Stomach (tissue), 9 donors: Measurements from ENCODE around the gene LRRC7. TPM values are rescaled to one million over a fixed set of nuclear protein-coding genes. Genes with fewer than 3 reads are reported as not detected.
A peak's percentile ranks its signal among the peaks of the same experiment; 100 is the strongest.

Experiments used
- DNase-seq, 2 donors: peaks; one replicate each; pipeline versions ENCODE4 v3.0.0 to v3.0.0-alpha.2; 2013 to 2019
- H3K27ac ChIP-seq, 5 donors: fragments of 200-600 bp in 4 of 5; sonication (generic) in 4 of 5; one replicate each; pipeline ENCODE4 v1.5.1; 2013 to 2019; ENCODE audit warnings: mild to moderate bottlenecking in 1 of 5, moderate library complexity in 1 of 5
- H3K27me3 ChIP-seq, 3 donors: fragments of 200-600 bp; sonication (generic); one replicate each; pipeline ENCODE4 v1.5.1; 2017 to 2019; ENCODE audit warnings: mixed run types in 1 of 3
- H3K36me3 ChIP-seq, 4 donors: fragments of 200-600 bp; sonication (generic); 1 replicate in 3 of 4; 2 replicates in 1 of 4; pipeline ENCODE4 v1.5.1; 2016 to 2019
- H3K4me1 ChIP-seq, 4 donors: fragments of 200-600 bp; sonication (generic); one replicate each; pipeline ENCODE4 v1.5.1; 2016 to 2019
- H3K4me3 ChIP-seq, 4 donors: fragments of 200-600 bp; sonication (generic) in 3 of 4; one replicate each; pipeline ENCODE4 v1.5.1; 2016 to 2019; ENCODE audit warnings: mild to moderate bottlenecking in 1 of 4
- H3K9me3 ChIP-seq, 4 donors: fragments of 200-600 bp; sonication (generic); one replicate each; pipeline ENCODE4 v1.5.1; 2016 to 2019
- EP300 ChIP-seq: sonication (generic); formaldehyde crosslinking; IDR thresholded peaks from one replicate; pipeline ENCODE4 v1.6.1; 2017; ENCODE audit warnings: antibody characterized with exemption
- POLR2A ChIP-seq, 4 donors: fragments of 450-650 bp; IDR thresholded peaks; one replicate each; pipeline ENCODE4 v1.6.1; 2016; ENCODE audit warnings: antibody characterized with exemption in 4 of 4, control low read depth in 2 of 4, mild to moderate bottlenecking in 1 of 4, moderate library complexity in 1 of 4
- POLR2AphosphoS5 ChIP-seq, 3 donors: sonication (generic); formaldehyde crosslinking; IDR thresholded peaks; one replicate each; pipeline ENCODE4 v1.6.1; 2016; ENCODE audit warnings: antibody characterized with exemption in 3 of 3
- WGBS, 5 donors: extraction: QIAGEN DNeasy Blood & Tissue Kit in 3 of 5; methylation state at CpG; one replicate each; pipeline versions ENCODE4 v1.1.5 to v1.1.7; 2013 to 2018; 5-methylcytosine and 5-hydroxymethylcytosine counted together
- intact Hi-C: fragments of 100-400 bp; cut with DNase I; formaldehyde crosslinking; loops from one replicate; pipeline ENCODE4 v1.15.1; 2023; ENCODE audit warnings: low total_unique reads
- polyA plus RNA-seq, 3 donors: library from polyadenylated mRNA; stranded (reverse); fragments of 200-250 nt; gene quantifications; one replicate each; pipeline ENCODE4 v1.2.3, GENCODE V29; 2013
- total RNA-seq, 5 donors: library from RNA; depleted of rRNA; stranded (reverse); fragments of >200 nt; gene quantifications; one replicate each; pipeline versions ENCODE4 v1.1.0 to v1.2.3, GENCODE V29; 2014 to 2016
- TF ChIP-seq, protein P1 (sequence below), 7 experiments: fragments of 450-650 bp in 4 of 7; fragments of 200-600 bp in 3 of 7; sonication (generic) in 3 of 7; IDR thresholded peaks; one replicate each; pipeline ENCODE4 v1.5.1; 2016 to 2019; ENCODE audit warnings: antibody characterized with exemption in 7 of 7, control low read depth in 2 of 7, mild to moderate bottlenecking in 1 of 7
- donor health status: healthy with polysubstance abuse.
- donor health status: Bipolar disorder and iron deficiency.
- donor health status: healthy.

The LRRC7 gene
- total and polyA plus RNA-seq, 8 donors, result 0.06 to 22.4 (median 0.31) TPM; not detected in 1

DNA sequence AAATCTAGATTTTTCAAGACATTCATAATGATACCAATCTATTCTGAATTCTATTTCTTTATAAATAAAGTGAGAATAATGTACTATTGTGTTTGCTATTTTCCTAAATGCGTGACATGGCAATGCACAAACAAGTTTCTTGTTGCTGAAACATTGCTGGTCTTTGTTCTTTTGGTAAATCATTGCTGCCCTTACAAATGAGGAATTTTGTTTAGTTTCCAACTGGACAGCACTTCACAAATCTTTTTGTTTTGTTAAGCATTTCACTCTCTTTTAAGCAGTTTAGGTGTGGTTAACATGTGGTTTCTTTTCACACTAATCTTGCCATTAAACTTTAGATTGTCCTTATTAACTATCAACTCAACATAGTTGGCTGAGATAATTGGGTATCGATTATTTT lies 94.6 kb downstream of the LRRC7 start:
- Histone ChIP-seq H3K27ac (no peak overlapping the region), H3K36me3 (no peaks in the 10 kb centered on the region), H3K4me3 (no peak overlapping the region), H3K9me3 (peaks cover 0 to 12% (median 0%) of the 10 kb centered on the region in 4 donors), H3K27me3 (no peaks in the 10 kb centered on the region), H3K4me1 (no peaks in the 10 kb centered on the region)
- DNase-seq, result no peak
- TF ChIP-seq POLR2AphosphoS5 (IDR thresholded peaks at IDR 0.05), result no peak
- TF ChIP-seq EP300, result no peak
- TF ChIP-seq POLR2A (IDR thresholded peaks at IDR 0.05), result no peak
- TF ChIP-seq, protein P1, sequence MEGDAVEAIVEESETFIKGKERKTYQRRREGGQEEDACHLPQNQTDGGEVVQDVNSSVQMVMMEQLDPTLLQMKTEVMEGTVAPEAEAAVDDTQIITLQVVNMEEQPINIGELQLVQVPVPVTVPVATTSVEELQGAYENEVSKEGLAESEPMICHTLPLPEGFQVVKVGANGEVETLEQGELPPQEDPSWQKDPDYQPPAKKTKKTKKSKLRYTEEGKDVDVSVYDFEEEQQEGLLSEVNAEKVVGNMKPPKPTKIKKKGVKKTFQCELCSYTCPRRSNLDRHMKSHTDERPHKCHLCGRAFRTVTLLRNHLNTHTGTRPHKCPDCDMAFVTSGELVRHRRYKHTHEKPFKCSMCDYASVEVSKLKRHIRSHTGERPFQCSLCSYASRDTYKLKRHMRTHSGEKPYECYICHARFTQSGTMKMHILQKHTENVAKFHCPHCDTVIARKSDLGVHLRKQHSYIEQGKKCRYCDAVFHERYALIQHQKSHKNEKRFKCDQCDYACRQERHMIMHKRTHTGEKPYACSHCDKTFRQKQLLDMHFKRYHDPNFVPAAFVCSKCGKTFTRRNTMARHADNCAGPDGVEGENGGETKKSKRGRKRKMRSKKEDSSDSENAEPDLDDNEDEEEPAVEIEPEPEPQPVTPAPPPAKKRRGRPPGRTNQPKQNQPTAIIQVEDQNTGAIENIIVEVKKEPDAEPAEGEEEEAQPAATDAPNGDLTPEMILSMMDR (IDR thresholded peaks at IDR 0.05), result no peak
- intact Hi-C loops, result no loop called here
- 73 to 82% (median 75%) methylated on average over 2 of the region's 2 CpGs for WGBS, 5 donors

DNA sequence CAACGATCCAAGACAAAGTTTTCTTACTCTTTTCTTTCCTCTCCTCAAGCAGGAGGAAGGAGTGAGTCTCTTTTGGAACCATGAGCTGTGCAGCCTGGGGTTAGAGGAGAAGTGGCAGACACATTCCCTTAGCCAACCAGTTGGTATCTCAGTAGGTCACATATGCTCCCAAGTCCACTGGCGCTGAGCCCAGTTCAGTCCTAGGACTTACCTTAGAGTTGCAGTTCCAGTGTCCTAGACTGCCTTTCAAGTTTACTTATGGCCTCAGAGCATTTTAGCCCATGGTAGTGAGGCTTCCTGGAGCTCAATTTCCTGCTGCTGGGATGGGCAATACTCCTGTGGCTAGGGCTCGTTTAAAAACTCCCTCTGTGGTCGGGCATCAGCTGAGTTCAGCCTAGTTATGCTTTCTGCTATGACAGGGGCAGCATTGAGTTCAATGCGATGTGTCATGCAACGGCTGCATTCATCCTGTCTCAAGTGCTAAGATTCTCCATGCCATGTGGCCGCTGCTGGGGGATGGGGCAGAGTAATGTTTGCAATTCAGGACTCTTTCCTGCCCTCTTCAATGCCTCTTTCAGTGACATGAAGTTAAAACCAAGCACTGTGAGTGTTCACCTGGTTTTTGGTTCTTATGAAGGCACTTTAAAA lies 103.8 kb downstream of the LRRC7 start:
- 76 to 84% (median 78%) methylated on average over 7 of the region's 7 CpGs for WGBS, 5 donors
- no peak for TF ChIP-seq POLR2A (IDR thresholded peaks at IDR 0.05)
- no peak for TF ChIP-seq EP300
- TF ChIP-seq, protein P1 (IDR thresholded peaks at IDR 0.05), result no peak
- no peak for TF ChIP-seq POLR2AphosphoS5 (IDR thresholded peaks at IDR 0.05)
- Histone ChIP-seq H3K27me3 (no peaks in the 10 kb centered on the region), H3K4me3 (no peak overlapping the region), H3K27ac (no peak overlapping the region), H3K9me3 (peaks cover 0 to 15% (median 2%) of the 10 kb centered on the region in 4 donors), H3K36me3 (no peaks in the 10 kb centered on the region), H3K4me1 (no peaks in the 10 kb centered on the region)
- intact Hi-C loops, result no loop called here
- DNase-seq, result peak in 1 of 2 donors; percentile 30

DNA sequence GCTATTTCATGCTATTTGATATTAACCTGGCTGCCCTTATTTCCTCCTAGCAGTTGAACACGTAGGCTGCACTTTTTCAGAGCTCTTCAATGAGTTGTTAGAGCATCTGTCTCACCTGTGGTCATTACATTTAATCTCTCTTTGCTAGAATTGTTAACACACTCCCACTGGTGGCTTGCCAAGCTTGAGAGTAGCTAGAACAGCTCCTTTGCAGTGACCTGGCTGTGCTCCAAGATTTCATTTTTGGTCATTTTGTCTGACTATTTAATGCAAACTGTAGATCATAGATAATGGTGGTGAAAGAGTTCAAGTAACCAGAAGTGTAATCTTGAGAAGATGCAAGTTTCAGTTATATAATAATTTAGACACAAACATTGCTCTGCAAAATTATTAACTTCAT lies 105.6 kb downstream of the LRRC7 start:
- no peak overlapping the region for H3K4me3 ChIP-seq
- H3K4me1 ChIP-seq, result no peaks in the 10 kb centered on the region
- no peaks in the 10 kb centered on the region for H3K36me3 ChIP-seq
- WGBS, 5 donors, result 36 to 47% (median 43%) methylated on average over 1 of the region's 1 CpG
- TF ChIP-seq POLR2AphosphoS5 (IDR thresholded peaks at IDR 0.05), result no peak
- no peak for TF ChIP-seq EP300
- TF ChIP-seq POLR2A (IDR thresholded peaks at IDR 0.05), result no peak
- TF ChIP-seq, protein P1 (IDR thresholded peaks at IDR 0.05), result no peak
- peaks cover 0 to 8% (median 2%) of the 10 kb centered on the region in 4 donors for H3K9me3 ChIP-seq
- peak in 1 of 2 donors; percentile 9 for DNase-seq
- no peak overlapping the region for H3K27ac ChIP-seq
- H3K27me3 ChIP-seq, result no peaks in the 10 kb centered on the region
- intact Hi-C loops, result no loop called here

DNA sequence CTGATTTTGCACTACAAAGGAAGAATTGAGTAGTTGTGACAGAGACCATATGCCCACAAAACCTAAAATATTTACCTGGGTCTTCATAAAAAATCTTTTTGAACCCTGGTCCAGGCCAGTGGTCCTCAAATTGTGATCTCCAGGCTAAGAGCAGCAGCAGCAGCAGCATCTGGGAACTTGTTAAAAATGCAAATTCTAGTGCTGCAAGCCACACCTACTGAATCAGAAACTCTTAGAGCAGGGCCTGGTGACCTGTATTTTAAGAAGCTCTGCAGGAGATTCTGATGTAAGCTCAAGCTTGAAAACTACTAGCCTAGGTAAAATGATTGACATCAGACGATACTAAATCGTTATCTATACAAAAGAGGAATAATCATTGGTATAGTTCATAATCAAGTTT lies 112.2 kb downstream of the LRRC7 start:
- TF ChIP-seq EP300 (no peak), POLR2A (IDR thresholded peaks at IDR 0.05) (no peak), POLR2AphosphoS5 (IDR thresholded peaks at IDR 0.05) (no peak)
- TF ChIP-seq, protein P1 (IDR thresholded peaks at IDR 0.05), result no peak
- WGBS, 5 donors, result 86 to 98% (median 92%) methylated on average over 2 of the region's 2 CpGs
- H3K4me1 ChIP-seq, result no peaks in the 10 kb centered on the region
- no peaks in the 10 kb centered on the region for H3K9me3 ChIP-seq
- H3K27me3 ChIP-seq, result no peaks in the 10 kb centered on the region
- H3K36me3 ChIP-seq, result no peaks in the 10 kb centered on the region
- no peak for DNase-seq
- H3K27ac ChIP-seq, result no peak overlapping the region
- H3K4me3 ChIP-seq, result no peak overlapping the region
- intact Hi-C loops, result no loop called here
